Liver (tissue), 9 donors: ENCODE data around the gene ANAPC16. TPM values are rescaled to one million over a fixed set of nuclear protein-coding genes. Genes with fewer than 3 reads are reported as not detected.

Experiments used
- DNase-seq: peaks from one replicate; pipeline ENCODE4 v3.0.0-alpha.2; 2017; ENCODE audit warnings: low spot score
- H3K27ac ChIP-seq, 2 donors: one replicate each; pipeline ENCODE4 v1.7.0; 2013; ENCODE audit warnings: inconsistent platforms in 2 of 2, low read length in 2 of 2, control low read depth in 1 of 2, low read depth in 1 of 2, mild to moderate bottlenecking in 1 of 2
- H3K27me3 ChIP-seq, 4 donors: one replicate each; pipeline versions ENCODE4 v1.6.1 to v1.7.0; 2013; ENCODE audit warnings: low read length in 3 of 4, inconsistent platforms in 1 of 4, mild to moderate bottlenecking in 1 of 4, moderate library complexity in 1 of 4; ENCODE audit not compliant: control insufficient read depth in 4 of 4, insufficient read depth in 4 of 4
- H3K36me3 ChIP-seq, 4 donors: one replicate each; pipeline versions ENCODE4 v1.6.1 to v1.7.0; 2013; ENCODE audit warnings: low read length in 3 of 4, mild to moderate bottlenecking in 3 of 4, low read depth in 1 of 4, moderate library complexity in 1 of 4; ENCODE audit not compliant: control insufficient read depth in 4 of 4, insufficient read depth in 3 of 4
- H3K4me1 ChIP-seq, 4 donors: one replicate each; pipeline versions ENCODE4 v1.6.1 to v1.7.0; 2013; ENCODE audit warnings: low read length in 3 of 4, mild to moderate bottlenecking in 3 of 4, moderate library complexity in 1 of 4; ENCODE audit not compliant: control insufficient read depth in 4 of 4, insufficient read depth in 4 of 4
- H3K4me3 ChIP-seq, 3 donors: one replicate each; pipeline versions ENCODE4 v1.6.1 to v1.7.0; 2013; ENCODE audit warnings: low read length in 3 of 3, control low read depth in 1 of 3, low read depth in 1 of 3, mild to moderate bottlenecking in 1 of 3
- H3K9ac ChIP-seq, 2 donors: one replicate each; pipeline ENCODE4 v1.7.0; 2013; ENCODE audit warnings: low read length in 2 of 2, mild to moderate bottlenecking in 2 of 2, moderate library complexity in 2 of 2, control low read depth in 1 of 2, low read depth in 1 of 2
- H3K9me3 ChIP-seq, 4 donors: one replicate each; pipeline versions ENCODE4 v1.6.1 to v1.7.0; 2013; ENCODE audit warnings: low read length in 3 of 4; ENCODE audit not compliant: control insufficient read depth in 4 of 4
- EGR1 ChIP-seq, 2 donors: IDR thresholded peaks; 2 replicates each; pipeline ENCODE4 v1.6.1; 2016 to 2018; ENCODE audit warnings: antibody characterized with exemption in 2 of 2, low read depth in 2 of 2
- FOXA1 ChIP-seq: IDR thresholded peaks from 2 replicates; pipeline ENCODE4 v1.6.1; 2016; ENCODE audit warnings: antibody characterized with exemption
- GABPA ChIP-seq, 2 donors: IDR thresholded peaks in 1 of 2; conservative IDR thresholded peaks in 1 of 2; 2 replicates each; pipeline ENCODE4 v1.6.1; 2016; ENCODE audit warnings: antibody characterized with exemption in 2 of 2, mild to moderate bottlenecking in 1 of 2, moderate library complexity in 1 of 2
- HNF4A ChIP-seq, 2 donors: conservative IDR thresholded peaks; 2 replicates each; pipeline ENCODE4 v1.6.1; 2016; ENCODE audit warnings: antibody characterized with exemption in 2 of 2, mild to moderate bottlenecking in 2 of 2
- HNF4G ChIP-seq: IDR thresholded peaks from 2 replicates; pipeline ENCODE4 v1.6.1; 2016; ENCODE audit warnings: antibody characterized with exemption
- JUND ChIP-seq, 2 donors: IDR thresholded peaks; 2 replicates each; pipeline ENCODE4 v1.6.1; 2016; ENCODE audit warnings: antibody characterized with exemption in 2 of 2
- NR2F2 ChIP-seq: IDR thresholded peaks from 2 replicates; pipeline ENCODE4 v1.6.1; 2016; ENCODE audit warnings: antibody characterized with exemption
- RAD21 ChIP-seq, 2 donors: IDR thresholded peaks; 2 replicates each; pipeline ENCODE4 v1.6.1; 2016; ENCODE audit warnings: antibody characterized with exemption in 2 of 2, mild to moderate bottlenecking in 2 of 2
- RXRA ChIP-seq, 2 donors: IDR thresholded peaks; 2 replicates each; pipeline ENCODE4 v1.6.1; 2017 to 2018; ENCODE audit warnings: antibody characterized with exemption in 2 of 2, mild to moderate bottlenecking in 1 of 2
- SP1 ChIP-seq: IDR thresholded peaks from 2 replicates; pipeline ENCODE4 v1.6.1; 2018; ENCODE audit warnings: antibody characterized with exemption, mild to moderate bottlenecking
- TAF1 ChIP-seq: conservative IDR thresholded peaks from 2 replicates; pipeline ENCODE4 v1.6.1; 2016; ENCODE audit warnings: antibody characterized with exemption, mild to moderate bottlenecking
- YY1 ChIP-seq: IDR thresholded peaks from 2 replicates; pipeline ENCODE4 v1.6.1; 2016; ENCODE audit warnings: antibody characterized with exemption, mild to moderate bottlenecking
- WGBS: extraction: QIAGEN DNeasy Blood & Tissue Kit; methylation state at CpG from one replicate; pipeline ENCODE4 v1.1.7; 2013; 5-methylcytosine and 5-hydroxymethylcytosine counted together
- polyA plus RNA-seq, 2 donors: library from polyadenylated mRNA; stranded (reverse) in 1 of 2; unstranded in 1 of 2; fragments of 200-250 nt in 1 of 2; fragments of >200 nt in 1 of 2; fragmentation: Nextera tagmentation in 1 of 2; extraction: Ambion mirVana in 1 of 2; gene quantifications; one replicate each; pipeline versions ENCODE4 v1.2.1 to v1.2.3, GENCODE V29; 2013 to 2015
- total RNA-seq, 2 donors: library from RNA; depleted of rRNA; stranded (reverse); fragments of >200 nt; gene quantifications; one replicate each; pipeline ENCODE4 v1.2.3, GENCODE V29; 2014
- TF ChIP-seq, protein P1 (sequence below): fragments of 150-350 bp; IDR thresholded peaks from 2 replicates; pipeline ENCODE4 v1.5.1; 2017; ENCODE audit warnings: improper control_type of control experiment, low read depth, low read length; ENCODE audit not compliant: missing input control
- donor health status: healthy.
- donor health status: healthy.
- donor health status: healthy.
- donor health status: healthy.
- donor health status: healthy.

ANAPC16 gene
- total and polyA plus RNA-seq, 4 donors = 36.8 to 96.3 (median 55.6) TPM

DNA sequence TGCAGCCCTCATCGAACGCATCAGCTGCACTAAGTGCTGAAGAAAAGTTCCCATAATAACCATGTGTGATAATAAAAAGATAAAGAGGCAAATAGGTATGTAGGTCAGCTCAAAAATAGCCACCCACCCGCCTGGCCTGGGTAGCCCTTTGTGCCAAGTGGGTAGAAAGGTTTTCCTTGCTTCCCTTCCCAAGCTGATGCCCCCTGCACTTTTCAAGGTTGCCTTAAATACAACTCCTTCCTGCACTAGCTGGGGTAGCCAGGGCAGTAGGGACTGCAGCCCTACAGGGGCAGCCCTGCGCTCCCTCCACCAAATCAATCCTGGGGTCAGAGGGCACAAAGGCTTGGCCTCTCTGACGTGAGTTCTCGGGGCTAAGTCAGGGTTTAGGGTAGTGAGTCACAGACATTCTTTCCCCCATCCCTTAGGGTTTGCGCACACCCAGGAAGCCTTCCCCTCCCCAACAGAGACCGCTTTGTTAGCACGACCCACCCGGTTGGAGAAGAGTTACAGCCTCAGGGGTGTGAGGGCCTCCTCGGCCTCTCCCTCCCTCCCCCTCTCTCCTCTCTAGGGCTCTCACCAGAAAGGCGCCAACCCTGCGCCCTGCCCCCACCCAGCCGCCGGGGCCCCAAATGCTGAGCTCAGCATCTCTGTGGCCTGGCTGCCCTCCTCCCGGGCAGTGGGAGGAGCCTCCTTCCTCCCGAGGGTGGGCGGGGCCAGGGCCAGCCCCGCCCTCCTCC is 44.6 kb downstream of the ANAPC16 start:
- DNase-seq = peak; percentile 84
- H3K27me3 ChIP-seq = no peaks in the 10 kb centered on the region
- H3K9me3 ChIP-seq = no peaks in the 10 kb centered on the region
- no peaks in the 10 kb centered on the region for H3K36me3 ChIP-seq
- 8% methylated on average over 19 of the region's 19 CpGs for WGBS
- peak overlapping the region; percentile 90 to 96 for H3K27ac ChIP-seq
- peaks cover 12 to 39% (median 26%) of the 10 kb centered on the region in 4 donors for H3K4me1 ChIP-seq
- TF ChIP-seq RAD21 (IDR thresholded peaks at IDR 0.05) (peak in 1 of 2 donors; percentile 29), GABPA (IDR thresholded peaks at IDR 0.05 in 1 of 2, conservative IDR thresholded peaks at IDR 0.05 in 1 of 2) (no peak), HNF4G (peak; percentile 29), TAF1 (no peak), JUND (IDR thresholded peaks at IDR 0.05) (peak; percentile 43 to 81), YY1 (peak; percentile 8), RXRA (IDR thresholded peaks at IDR 0.05) (peak; percentile 59 to 73), SP1 (peak; percentile 78), HNF4A (conservative IDR thresholded peaks at IDR 0.05) (peak; percentile 48 to 62), NR2F2 (peak; percentile 96), FOXA1 (no peak)
- TF ChIP-seq, protein P1, sequence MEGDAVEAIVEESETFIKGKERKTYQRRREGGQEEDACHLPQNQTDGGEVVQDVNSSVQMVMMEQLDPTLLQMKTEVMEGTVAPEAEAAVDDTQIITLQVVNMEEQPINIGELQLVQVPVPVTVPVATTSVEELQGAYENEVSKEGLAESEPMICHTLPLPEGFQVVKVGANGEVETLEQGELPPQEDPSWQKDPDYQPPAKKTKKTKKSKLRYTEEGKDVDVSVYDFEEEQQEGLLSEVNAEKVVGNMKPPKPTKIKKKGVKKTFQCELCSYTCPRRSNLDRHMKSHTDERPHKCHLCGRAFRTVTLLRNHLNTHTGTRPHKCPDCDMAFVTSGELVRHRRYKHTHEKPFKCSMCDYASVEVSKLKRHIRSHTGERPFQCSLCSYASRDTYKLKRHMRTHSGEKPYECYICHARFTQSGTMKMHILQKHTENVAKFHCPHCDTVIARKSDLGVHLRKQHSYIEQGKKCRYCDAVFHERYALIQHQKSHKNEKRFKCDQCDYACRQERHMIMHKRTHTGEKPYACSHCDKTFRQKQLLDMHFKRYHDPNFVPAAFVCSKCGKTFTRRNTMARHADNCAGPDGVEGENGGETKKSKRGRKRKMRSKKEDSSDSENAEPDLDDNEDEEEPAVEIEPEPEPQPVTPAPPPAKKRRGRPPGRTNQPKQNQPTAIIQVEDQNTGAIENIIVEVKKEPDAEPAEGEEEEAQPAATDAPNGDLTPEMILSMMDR = peak; percentile 13
- H3K4me3 ChIP-seq = peak overlapping the region; percentile 45 to 72 (median 51)
- H3K9ac ChIP-seq = peak overlapping the region; percentile 30 to 72

DNA sequence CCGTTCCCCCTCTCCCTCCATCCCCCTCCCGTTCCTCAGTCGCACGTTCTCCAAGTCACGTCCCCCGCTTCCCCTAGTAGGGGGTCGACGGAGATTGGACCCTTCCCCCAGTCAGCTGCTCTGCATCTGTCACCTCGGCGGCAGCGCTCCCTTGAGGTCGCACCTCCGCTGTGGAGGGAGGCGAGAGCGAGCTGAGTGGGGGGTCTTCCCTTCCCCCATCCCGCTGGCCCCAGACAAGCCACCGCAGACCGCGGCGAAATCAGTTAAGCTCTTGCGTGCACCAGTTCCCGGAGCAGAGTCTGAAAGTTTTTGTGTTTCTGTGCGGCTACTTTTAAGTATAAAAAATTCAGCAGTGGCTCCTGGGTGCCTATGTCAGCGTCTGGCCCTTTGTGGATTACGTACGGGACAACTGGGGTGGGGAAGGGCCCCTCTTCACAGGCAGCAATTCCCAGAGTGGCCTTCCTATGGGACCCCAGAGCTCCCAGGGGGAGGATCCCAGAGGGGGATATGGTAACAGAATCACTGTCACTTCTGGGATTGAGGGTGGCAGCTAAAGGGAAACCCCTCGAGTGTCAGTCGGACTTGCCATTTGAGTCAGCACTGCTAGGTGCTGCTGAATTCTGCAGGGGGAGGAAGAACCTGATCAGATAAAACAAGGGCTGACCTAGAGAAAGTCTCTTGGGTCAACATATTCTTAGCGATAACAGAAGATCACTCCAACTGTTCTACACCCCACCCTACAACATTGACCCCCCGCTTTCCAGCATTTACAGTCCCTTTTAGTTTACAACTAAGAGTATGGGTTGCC is 45.4 kb downstream of the ANAPC16 start:
- Histone ChIP-seq H3K4me3 (peak overlapping the region; percentile 45 to 72 (median 51)), H3K36me3 (no peaks in the 10 kb centered on the region), H3K27me3 (no peaks in the 10 kb centered on the region), H3K4me1 (peaks cover 12 to 37% (median 24%) of the 10 kb centered on the region in 4 donors), H3K27ac (peak overlapping the region; percentile 90 to 96), H3K9ac (peak overlapping the region; percentile 48 to 86), H3K9me3 (no peaks in the 10 kb centered on the region)
- DNase-seq = no peak
- TF ChIP-seq EGR1 (IDR thresholded peaks at IDR 0.05; ENCODE audit: low read depth in 2 of 2) = no peak
- TF ChIP-seq, protein P1 = no peak
- no peak for TF ChIP-seq RXRA (IDR thresholded peaks at IDR 0.05)
- no peak for TF ChIP-seq JUND (IDR thresholded peaks at IDR 0.05)
- 7% methylated on average over 30 of the region's 30 CpGs for WGBS
